ENCODE data around the gene CBX4.

CBX4 gene

GRCh38 chr17:79875511-79875910, 36.3 kb upstream of the CBX4 start:
- TF ChIP-seq YY1 (IDR thresholded peaks at IDR 0.05; ENCODE audit: insufficient read depth, insufficient read length) = no peak
- TF ChIP-seq ZNF274 (IDR thresholded peaks at IDR 0.05; ENCODE audit: low read depth, low read length) = no peak
- no peak for TF ChIP-seq SUZ12 (IDR thresholded peaks at IDR 0.05; ENCODE audit: extremely low read depth, insufficient read depth, insufficient read length)
- no peak overlapping the region for H3K9ac ChIP-seq (ENCODE audit: insufficient read length, low read depth)
- DNase-seq (ENCODE audit: low read depth, low spot score) = no peak
- H3K4me1 ChIP-seq (ENCODE audit: insufficient read depth, insufficient read length) = peaks cover 7% of the 10 kb centered on the region
- no peak overlapping the region for H3K4me3 ChIP-seq (ENCODE audit: insufficient read length, low read depth)
- no peaks in the 10 kb centered on the region for H3K36me3 ChIP-seq (ENCODE audit: insufficient read depth, insufficient read length, low read length)
- no peaks in the 10 kb centered on the region for H3K27me3 ChIP-seq (ENCODE audit: insufficient read depth, insufficient read length)
- no peaks in the 10 kb centered on the region for H3K9me3 ChIP-seq (ENCODE audit: insufficient read depth, low read length)

GRCh38 chr17:79874329-79874981, 35.2 kb upstream of the CBX4 start:
- H3K4me3 ChIP-seq (ENCODE audit: insufficient read length, low read depth) = no peak overlapping the region
- TF ChIP-seq ZNF274 (IDR thresholded peaks at IDR 0.05; ENCODE audit: low read depth, low read length) (no peak), SUZ12 (IDR thresholded peaks at IDR 0.05; ENCODE audit: extremely low read depth, insufficient read depth, insufficient read length) (no peak), YY1 (IDR thresholded peaks at IDR 0.05; ENCODE audit: insufficient read depth, insufficient read length) (no peak)
- H3K36me3 ChIP-seq (ENCODE audit: insufficient read depth, insufficient read length, low read length) = no peaks in the 10 kb centered on the region
- no peaks in the 10 kb centered on the region for H3K9me3 ChIP-seq (ENCODE audit: insufficient read depth, low read length)
- peaks cover 12% of the 10 kb centered on the region for H3K4me1 ChIP-seq (ENCODE audit: insufficient read depth, insufficient read length)
- H3K27me3 ChIP-seq (ENCODE audit: insufficient read depth, insufficient read length) = no peaks in the 10 kb centered on the region
- H3K9ac ChIP-seq (ENCODE audit: insufficient read length, low read depth) = no peak overlapping the region
- peak; percentile 16 for DNase-seq (ENCODE audit: low read depth, low spot score)

- H3K4me1 ChIP-seq (ENCODE audit: insufficient read depth, insufficient read length) = peaks cover 12% of the 10 kb centered on the region
- H3K9ac ChIP-seq (ENCODE audit: insufficient read length, low read depth) = no peak overlapping the region
- no peaks in the 10 kb centered on the region for H3K9me3 ChIP-seq (ENCODE audit: insufficient read depth, low read length)
- H3K36me3 ChIP-seq (ENCODE audit: insufficient read depth, insufficient read length, low read length) = no peaks in the 10 kb centered on the region
- no peaks in the 10 kb centered on the region for H3K27me3 ChIP-seq (ENCODE audit: insufficient read depth, insufficient read length)
- TF ChIP-seq ZNF274 (IDR thresholded peaks at IDR 0.05; ENCODE audit: low read depth, low read length) (no peak), YY1 (IDR thresholded peaks at IDR 0.05; ENCODE audit: insufficient read depth, insufficient read length) (no peak), SUZ12 (IDR thresholded peaks at IDR 0.05; ENCODE audit: extremely low read depth, insufficient read depth, insufficient read length) (no peak)
- no peak for DNase-seq (ENCODE audit: low read depth, low spot score)
- no peak overlapping the region for H3K4me3 ChIP-seq (ENCODE audit: insufficient read length, low read depth)
Measured at GRCh38 chr17:79873583-79873982, 34.3 kb upstream of the CBX4 start.

DNA sequence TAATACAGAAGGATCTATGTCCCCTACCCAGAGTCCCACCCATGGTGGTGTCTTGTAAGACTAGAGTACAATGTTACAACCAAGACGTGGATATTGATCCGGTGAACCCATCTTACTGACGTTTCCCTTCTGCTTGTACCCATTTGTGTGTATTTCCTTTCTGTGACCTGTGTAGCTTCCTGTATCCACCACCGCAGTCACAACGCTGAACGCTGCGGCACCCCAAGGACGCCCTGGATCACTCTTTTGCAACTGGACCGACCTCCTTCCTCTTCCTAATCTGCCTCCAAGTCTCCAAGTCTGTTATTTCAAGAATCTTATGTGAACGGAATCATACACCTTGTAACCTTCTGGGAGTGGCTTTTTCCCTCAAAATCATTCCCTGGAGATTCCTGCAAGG, 33.5 kb upstream of the CBX4 start:
- no peak overlapping the region for H3K9ac ChIP-seq (ENCODE audit: insufficient read length, low read depth)
- no peaks in the 10 kb centered on the region for H3K36me3 ChIP-seq (ENCODE audit: insufficient read depth, insufficient read length, low read length)
- no peak for TF ChIP-seq SUZ12 (IDR thresholded peaks at IDR 0.05; ENCODE audit: extremely low read depth, insufficient read depth, insufficient read length)
- no peak for TF ChIP-seq YY1 (IDR thresholded peaks at IDR 0.05; ENCODE audit: insufficient read depth, insufficient read length)
- TF ChIP-seq ZNF274 (IDR thresholded peaks at IDR 0.05; ENCODE audit: low read depth, low read length) = no peak

GRCh38 chr17:79871131-79871530, 31.9 kb upstream of the CBX4 start:
- Histone ChIP-seq H3K4me1 (ENCODE audit: insufficient read depth, insufficient read length) (peaks cover 12% of the 10 kb centered on the region), H3K9ac (ENCODE audit: insufficient read length, low read depth) (no peak overlapping the region), H3K9me3 (ENCODE audit: insufficient read depth, low read length) (no peaks in the 10 kb centered on the region), H3K27me3 (ENCODE audit: insufficient read depth, insufficient read length) (no peaks in the 10 kb centered on the region), H3K4me3 (ENCODE audit: insufficient read length, low read depth) (no peak overlapping the region), H3K36me3 (ENCODE audit: insufficient read depth, insufficient read length, low read length) (no peaks in the 10 kb centered on the region)
- DNase-seq (ENCODE audit: low read depth, low spot score) = no peak
- no peak for TF ChIP-seq ZNF274 (IDR thresholded peaks at IDR 0.05; ENCODE audit: low read depth, low read length)
- no peak for TF ChIP-seq YY1 (IDR thresholded peaks at IDR 0.05; ENCODE audit: insufficient read depth, insufficient read length)
- no peak for TF ChIP-seq SUZ12 (IDR thresholded peaks at IDR 0.05; ENCODE audit: extremely low read depth, insufficient read depth, insufficient read length)

More for the DNA sequence above, 33.5 kb upstream of the CBX4 start:
- no peak for DNase-seq (ENCODE audit: low read depth, low spot score)
- Histone ChIP-seq H3K4me3 (ENCODE audit: insufficient read length, low read depth) (no peak overlapping the region), H3K4me1 (ENCODE audit: insufficient read depth, insufficient read length) (peaks cover 12% of the 10 kb centered on the region), H3K27me3 (ENCODE audit: insufficient read depth, insufficient read length) (no peaks in the 10 kb centered on the region), H3K9me3 (ENCODE audit: insufficient read depth, low read length) (no peaks in the 10 kb centered on the region)

DNA sequence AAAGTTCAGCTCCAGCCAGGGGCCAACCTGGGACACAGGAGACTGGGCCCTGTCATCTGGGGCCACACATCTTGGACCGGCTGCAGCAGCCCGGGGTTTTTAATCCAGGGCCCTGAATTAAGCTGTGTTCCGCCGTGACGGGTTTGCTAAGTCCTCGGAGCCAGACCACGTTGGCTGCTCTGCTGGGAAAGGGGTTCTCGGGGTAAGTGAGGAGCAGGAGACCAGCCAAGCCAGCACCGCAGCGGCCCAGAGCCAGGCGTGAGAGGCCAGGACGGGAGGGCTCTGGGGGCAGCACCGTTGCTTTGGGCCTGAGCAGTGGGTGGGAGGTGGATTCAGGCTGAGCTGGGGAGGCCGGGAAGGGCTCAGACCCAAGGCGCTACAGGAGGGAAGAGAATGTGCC, 31.3 kb upstream of the CBX4 start:
- TF ChIP-seq YY1 (IDR thresholded peaks at IDR 0.05; ENCODE audit: insufficient read depth, insufficient read length) (no peak), SUZ12 (IDR thresholded peaks at IDR 0.05; ENCODE audit: extremely low read depth, insufficient read depth, insufficient read length) (no peak), ZNF274 (IDR thresholded peaks at IDR 0.05; ENCODE audit: low read depth, low read length) (no peak)
- Histone ChIP-seq H3K9me3 (ENCODE audit: insufficient read depth, low read length) (no peaks in the 10 kb centered on the region), H3K27me3 (ENCODE audit: insufficient read depth, insufficient read length) (no peaks in the 10 kb centered on the region), H3K4me1 (ENCODE audit: insufficient read depth, insufficient read length) (peaks cover 12% of the 10 kb centered on the region), H3K4me3 (ENCODE audit: insufficient read length, low read depth) (no peak overlapping the region), H3K36me3 (ENCODE audit: insufficient read depth, insufficient read length, low read length) (no peaks in the 10 kb centered on the region), H3K9ac (ENCODE audit: insufficient read length, low read depth) (no peak overlapping the region)
- no peak for DNase-seq (ENCODE audit: low read depth, low spot score)

GRCh38 chr17:79866791-79867518, 27.7 kb upstream of the CBX4 start:
- Histone ChIP-seq H3K9me3 (ENCODE audit: insufficient read depth, low read length) (no peaks in the 10 kb centered on the region), H3K9ac (ENCODE audit: insufficient read length, low read depth) (no peak overlapping the region), H3K4me1 (ENCODE audit: insufficient read depth, insufficient read length) (peaks cover 21% of the 10 kb centered on the region), H3K27me3 (ENCODE audit: insufficient read depth, insufficient read length) (no peaks in the 10 kb centered on the region), H3K4me3 (ENCODE audit: insufficient read length, low read depth) (no peak overlapping the region), H3K36me3 (ENCODE audit: insufficient read depth, insufficient read length, low read length) (no peaks in the 10 kb centered on the region)
- no peak for TF ChIP-seq ZNF274 (IDR thresholded peaks at IDR 0.05; ENCODE audit: low read depth, low read length)
- TF ChIP-seq SUZ12 (IDR thresholded peaks at IDR 0.05; ENCODE audit: extremely low read depth, insufficient read depth, insufficient read length) = no peak
- no peak for TF ChIP-seq YY1 (IDR thresholded peaks at IDR 0.05; ENCODE audit: insufficient read depth, insufficient read length)
- DNase-seq (ENCODE audit: low read depth, low spot score) = no peak
